ENCODE measurements around the gene IGF2R. TPM values are rescaled to one million over a fixed set of nuclear protein-coding genes. Genes with fewer than 3 reads are reported as not detected.

IGF2R gene
- total and polyA plus RNA-seq, 2 of the 13 experiments (the other 11 are each of a cell fraction or from before 2014, with no cell fraction given) = 38.3 to 70.0 TPM

DNA sequence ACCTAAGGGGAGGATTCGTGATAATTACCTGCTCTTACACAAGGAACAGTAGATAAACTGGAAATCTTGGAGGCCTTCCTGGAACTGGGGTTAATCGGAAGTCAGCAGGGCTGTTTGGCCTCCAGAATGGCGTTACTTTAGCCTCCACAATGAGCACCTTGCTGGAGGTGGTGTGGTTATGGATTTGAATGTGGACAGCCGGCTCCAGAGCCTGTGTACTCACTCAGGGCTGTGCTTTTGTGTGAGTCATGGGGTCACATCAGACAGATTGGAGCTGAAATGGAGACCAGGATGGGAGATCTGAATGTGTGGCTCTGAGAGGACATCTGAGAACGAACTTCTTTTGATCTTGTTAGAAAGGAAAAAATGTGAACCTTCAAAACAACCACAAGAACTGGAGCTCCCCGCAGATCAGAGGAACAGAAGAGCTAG, 30.4 kb downstream of the IGF2R start (continued):
- TF ChIP-seq RBM22 (optimal IDR thresholded peaks at IDR 0.05; ENCODE audit: low read length) (peak; percentile 84), BHLHE40 (IDR thresholded peaks at IDR 0.05; ENCODE audit: low read length) (no peak), FOSL2 (CRISPR knock-in tag; IDR thresholded peaks at IDR 0.05) (peak; percentile 83), CREM (IDR thresholded peaks at IDR 0.05) (no peak), CREM (CRISPR knock-in tag; IDR thresholded peaks at IDR 0.05) (no peak), ZNF441 (CRISPR knock-in tag; IDR thresholded peaks at IDR 0.05; ENCODE audit: borderline replicate concordance) (no peak), NBN (conservative IDR thresholded peaks at IDR 0.05) (no peak)
- TF ChIP-seq, protein P1, sequence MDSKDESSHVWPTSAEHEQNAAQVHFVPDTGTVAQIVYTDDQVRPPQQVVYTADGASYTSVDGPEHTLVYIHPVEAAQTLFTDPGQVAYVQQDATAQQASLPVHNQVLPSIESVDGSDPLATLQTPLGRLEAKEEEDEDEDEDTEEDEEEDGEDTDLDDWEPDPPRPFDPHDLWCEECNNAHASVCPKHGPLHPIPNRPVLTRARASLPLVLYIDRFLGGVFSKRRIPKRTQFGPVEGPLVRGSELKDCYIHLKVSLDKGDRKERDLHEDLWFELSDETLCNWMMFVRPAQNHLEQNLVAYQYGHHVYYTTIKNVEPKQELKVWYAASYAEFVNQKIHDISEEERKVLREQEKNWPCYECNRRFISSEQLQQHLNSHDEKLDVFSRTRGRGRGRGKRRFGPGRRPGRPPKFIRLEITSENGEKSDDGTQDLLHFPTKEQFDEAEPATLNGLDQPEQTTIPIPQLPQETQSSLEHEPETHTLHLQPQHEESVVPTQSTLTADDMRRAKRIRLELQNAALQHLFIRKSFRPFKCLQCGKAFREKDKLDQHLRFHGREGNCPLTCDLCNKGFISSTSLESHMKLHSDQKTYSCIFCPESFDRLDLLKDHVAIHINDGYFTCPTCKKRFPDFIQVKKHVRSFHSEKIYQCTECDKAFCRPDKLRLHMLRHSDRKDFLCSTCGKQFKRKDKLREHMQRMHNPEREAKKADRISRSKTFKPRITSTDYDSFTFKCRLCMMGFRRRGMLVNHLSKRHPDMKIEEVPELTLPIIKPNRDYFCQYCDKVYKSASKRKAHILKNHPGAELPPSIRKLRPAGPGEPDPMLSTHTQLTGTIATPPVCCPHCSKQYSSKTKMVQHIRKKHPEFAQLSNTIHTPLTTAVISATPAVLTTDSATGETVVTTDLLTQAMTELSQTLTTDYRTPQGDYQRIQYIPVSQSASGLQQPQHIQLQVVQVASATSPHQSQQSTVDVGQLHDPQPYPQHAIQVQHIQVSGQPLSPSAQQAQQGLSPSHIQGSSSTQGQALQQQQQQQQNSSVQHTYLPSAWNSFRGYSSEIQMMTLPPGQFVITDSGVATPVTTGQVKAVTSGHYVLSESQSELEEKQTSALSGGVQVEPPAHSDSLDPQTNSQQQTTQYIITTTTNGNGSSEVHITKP (CRISPR knock-in tag; IDR thresholded peaks at IDR 0.05; ENCODE audit: low read depth) = no peak
- TF ChIP-seq, protein P2, sequence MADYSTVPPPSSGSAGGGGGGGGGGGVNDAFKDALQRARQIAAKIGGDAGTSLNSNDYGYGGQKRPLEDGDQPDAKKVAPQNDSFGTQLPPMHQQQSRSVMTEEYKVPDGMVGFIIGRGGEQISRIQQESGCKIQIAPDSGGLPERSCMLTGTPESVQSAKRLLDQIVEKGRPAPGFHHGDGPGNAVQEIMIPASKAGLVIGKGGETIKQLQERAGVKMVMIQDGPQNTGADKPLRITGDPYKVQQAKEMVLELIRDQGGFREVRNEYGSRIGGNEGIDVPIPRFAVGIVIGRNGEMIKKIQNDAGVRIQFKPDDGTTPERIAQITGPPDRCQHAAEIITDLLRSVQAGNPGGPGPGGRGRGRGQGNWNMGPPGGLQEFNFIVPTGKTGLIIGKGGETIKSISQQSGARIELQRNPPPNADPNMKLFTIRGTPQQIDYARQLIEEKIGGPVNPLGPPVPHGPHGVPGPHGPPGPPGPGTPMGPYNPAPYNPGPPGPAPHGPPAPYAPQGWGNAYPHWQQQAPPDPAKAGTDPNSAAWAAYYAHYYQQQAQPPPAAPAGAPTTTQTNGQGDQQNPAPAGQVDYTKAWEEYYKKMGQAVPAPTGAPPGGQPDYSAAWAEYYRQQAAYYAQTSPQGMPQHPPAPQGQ (CRISPR knock-in tag; IDR thresholded peaks at IDR 0.05; ENCODE audit: borderline replicate concordance) = no peak

Data from HepG2 (cell line).